BLaER1 treated with 17β-estradiol and CSF1 and Interleukin-3, amounts not matched to agents 10 nM and 100 nM (cell line): ENCODE measurements around the gene COX8A.
A peak's percentile ranks its signal among the peaks of the same experiment; 100 is the strongest.

Experiments used
- H3K27ac ChIP-seq, 11 experiments: shearing (Covaris generic); formaldehyde crosslinking; 2 replicates each; pipeline ENCODE4 v1.8.1; 2022
- H3K27me3 ChIP-seq, 11 experiments: shearing (Covaris generic); formaldehyde crosslinking; 2 replicates each; pipeline ENCODE4 v1.8.1; 2022
- H3K36me3 ChIP-seq, 11 experiments: shearing (Covaris generic); formaldehyde crosslinking; 2 replicates each; pipeline ENCODE4 v1.8.1; 2022
- H3K4me1 ChIP-seq, 10 experiments: shearing (Covaris generic); formaldehyde crosslinking; 2 replicates each; pipeline ENCODE4 v1.8.1; 2022
- H3K4me2 ChIP-seq, 11 experiments: shearing (Covaris generic); formaldehyde crosslinking; 2 replicates each; pipeline ENCODE4 v1.8.1; 2022
- H3K4me3 ChIP-seq, 10 experiments: shearing (Covaris generic); formaldehyde crosslinking; 2 replicates each; pipeline ENCODE4 v1.8.1; 2022
- H3K9ac ChIP-seq, 11 experiments: shearing (Covaris generic); formaldehyde crosslinking; 2 replicates each; pipeline ENCODE4 v1.8.1; 2022
- H3K9me3 ChIP-seq, 11 experiments: shearing (Covaris generic); formaldehyde crosslinking; replicated peaks in 1 of 11; 2 replicates each; pipeline ENCODE4 v1.8.1; 2022
- H4K20me1 ChIP-seq, 11 experiments: shearing (Covaris generic); formaldehyde crosslinking; 2 replicates each; pipeline ENCODE4 v1.8.1; 2022
- Cebpa-rat ChIP-seq, 11 experiments: shearing (Covaris generic); IDR thresholded peaks; 2 replicates each; pipeline ENCODE4 v1.8.1; 2022

The COX8A gene

GRCh38 chr11:64008283-64008913, 34.0 kb downstream of the COX8A start:
- H3K36me3 ChIP-seq, result peaks cover 0 to 10% (median 0%) of the 10 kb centered on the region in 11 experiments; a peak in 4 of 22 replicates
- H3K9me3 ChIP-seq, result peaks cover 10 to 15% (median 14%) of the 10 kb centered on the region in 11 experiments
- no peak overlapping the region for H3K9ac ChIP-seq
- no peak overlapping the region for H3K4me3 ChIP-seq
- H3K27me3 ChIP-seq, result peaks cover 28 to 45% (median 41%) of the 10 kb centered on the region in 11 experiments
- no peak for TF ChIP-seq Cebpa-rat (IDR thresholded peaks at IDR 0.05)
- H3K4me2 ChIP-seq, result peak overlapping the region in 1 of 11 experiments; percentile 91; a peak in 1 of 22 replicates
- no peak overlapping the region for H3K27ac ChIP-seq
- peaks cover 14 to 25% (median 23%) of the 10 kb centered on the region in 10 experiments for H3K4me1 ChIP-seq
- peaks cover 0 to 66% (median 30%) of the 10 kb centered on the region in 11 experiments; a peak in 17 of 22 replicates for H4K20me1 ChIP-seq

GRCh38 chr11:64008914-64009633, 34.7 kb downstream of the COX8A start:
- TF ChIP-seq Cebpa-rat (IDR thresholded peaks at IDR 0.05), result no peak
- peaks cover 0 to 65% (median 24%) of the 10 kb centered on the region in 11 experiments; a peak in 16 of 22 replicates for H4K20me1 ChIP-seq
- no peak overlapping the region for H3K4me3 ChIP-seq
- H3K27ac ChIP-seq, result no peak overlapping the region
- peaks cover 13 to 19% (median 17%) of the 10 kb centered on the region in 10 experiments for H3K4me1 ChIP-seq
- peaks cover 10 to 15% (median 14%) of the 10 kb centered on the region in 11 experiments for H3K9me3 ChIP-seq
- H3K27me3 ChIP-seq, result peaks cover 28 to 45% (median 38%) of the 10 kb centered on the region in 11 experiments
- no peak overlapping the region for H3K4me2 ChIP-seq
- H3K9ac ChIP-seq, result no peak overlapping the region
- H3K36me3 ChIP-seq, result peaks cover 0 to 10% (median 0%) of the 10 kb centered on the region in 11 experiments; a peak in 4 of 22 replicates

- no peak for TF ChIP-seq Cebpa-rat (IDR thresholded peaks at IDR 0.05)
- no peak overlapping the region for H3K4me3 ChIP-seq
- H3K36me3 ChIP-seq, result peaks cover 0 to 10% (median 0%) of the 10 kb centered on the region in 11 experiments; a peak in 4 of 22 replicates
- no peak overlapping the region for H3K27ac ChIP-seq
- peaks cover 10 to 15% (median 14%) of the 10 kb centered on the region in 11 experiments for H3K9me3 ChIP-seq
- peaks cover 0 to 59% (median 19%) of the 10 kb centered on the region in 11 experiments; a peak in 13 of 22 replicates for H4K20me1 ChIP-seq
- no peak overlapping the region for H3K4me2 ChIP-seq
- H3K4me1 ChIP-seq, result peaks cover 12 to 16% (median 14%) of the 10 kb centered on the region in 10 experiments
- peaks cover 28 to 45% (median 38%) of the 10 kb centered on the region in 11 experiments for H3K27me3 ChIP-seq
- no peak overlapping the region for H3K9ac ChIP-seq
Measured at GRCh38 chr11:64009710-64010109, 35.3 kb downstream of the COX8A start.

- peaks cover 25 to 39% (median 34%) of the 10 kb centered on the region in 11 experiments for H3K27me3 ChIP-seq
- no peak overlapping the region for H3K4me3 ChIP-seq
- H3K4me2 ChIP-seq, result no peak overlapping the region
- no peak for TF ChIP-seq Cebpa-rat (IDR thresholded peaks at IDR 0.05)
- peaks cover 10 to 15% (median 14%) of the 10 kb centered on the region in 11 experiments for H3K9me3 ChIP-seq
- peaks cover 0 to 53% (median 14%) of the 10 kb centered on the region in 11 experiments; a peak in 13 of 22 replicates for H4K20me1 ChIP-seq
- H3K27ac ChIP-seq, result no peak overlapping the region
- peaks cover 0 to 10% (median 0%) of the 10 kb centered on the region in 11 experiments; a peak in 4 of 22 replicates for H3K36me3 ChIP-seq
- H3K4me1 ChIP-seq, result peaks cover 12 to 16% (median 14%) of the 10 kb centered on the region in 10 experiments
- H3K9ac ChIP-seq, result no peak overlapping the region
Measured at GRCh38 chr11:64010783-64011182, 36.4 kb downstream of the COX8A start.

GRCh38 chr11:64011371-64011770, 37.0 kb downstream of the COX8A start:
- H3K9ac ChIP-seq, result no peak overlapping the region
- no peak overlapping the region for H3K4me3 ChIP-seq
- peaks cover 10 to 15% (median 14%) of the 10 kb centered on the region in 11 experiments for H3K9me3 ChIP-seq
- H3K4me1 ChIP-seq, result peaks cover 12 to 16% (median 14%) of the 10 kb centered on the region in 10 experiments
- no peak overlapping the region for H3K4me2 ChIP-seq
- TF ChIP-seq Cebpa-rat (IDR thresholded peaks at IDR 0.05), result no peak
- peaks cover 24 to 34% (median 28%) of the 10 kb centered on the region in 11 experiments for H3K27me3 ChIP-seq
- H4K20me1 ChIP-seq, result peaks cover 0 to 53% (median 15%) of the 10 kb centered on the region in 11 experiments; a peak in 13 of 22 replicates
- peaks cover 0 to 10% (median 0%) of the 10 kb centered on the region in 11 experiments; a peak in 4 of 22 replicates for H3K36me3 ChIP-seq
- H3K27ac ChIP-seq, result no peak overlapping the region

GRCh38 chr11:64013141-64013896, 38.9 kb downstream of the COX8A start:
- peaks cover 10 to 15% (median 14%) of the 10 kb centered on the region in 11 experiments for H3K9me3 ChIP-seq
- H3K4me1 ChIP-seq, result 0 out of 20 replicates have a peak, but pooled peaks cover 0 to 7% (median 0%) of the 10 kb centered on the region in 10 experiments
- TF ChIP-seq Cebpa-rat (IDR thresholded peaks at IDR 0.05), result no peak
- no peak overlapping the region for H3K4me3 ChIP-seq
- peaks cover 0 to 52% (median 1%) of the 10 kb centered on the region in 11 experiments; a peak in 9 of 22 replicates for H4K20me1 ChIP-seq
- peaks cover 5 to 15% (median 9%) of the 10 kb centered on the region in 11 experiments; a peak in 21 of 22 replicates for H3K27me3 ChIP-seq
- H3K27ac ChIP-seq, result no peak overlapping the region
- H3K4me2 ChIP-seq, result no peak overlapping the region
- peaks cover 0 to 10% (median 0%) of the 10 kb centered on the region in 11 experiments; a peak in 4 of 22 replicates for H3K36me3 ChIP-seq
- no peak overlapping the region for H3K9ac ChIP-seq

- H3K9ac ChIP-seq, result no peak overlapping the region
- peaks cover 0 to 10% (median 0%) of the 10 kb centered on the region in 11 experiments; a peak in 4 of 22 replicates for H3K36me3 ChIP-seq
- peaks cover 0 to 54% (median 2%) of the 10 kb centered on the region in 11 experiments; a peak in 9 of 22 replicates for H4K20me1 ChIP-seq
- H3K4me1 ChIP-seq, result peaks cover 0 to 13% (median 6%) of the 10 kb centered on the region in 10 experiments; a peak in 11 of 20 replicates
- no peak for TF ChIP-seq Cebpa-rat (IDR thresholded peaks at IDR 0.05)
- H3K27ac ChIP-seq, result no peak overlapping the region
- peaks cover 10 to 15% (median 14%) of the 10 kb centered on the region in 11 experiments for H3K9me3 ChIP-seq
- no peak overlapping the region for H3K4me3 ChIP-seq
- H3K4me2 ChIP-seq, result no peak overlapping the region
- peaks cover 0 to 4% (median 0%) of the 10 kb centered on the region in 11 experiments; a peak in 5 of 22 replicates for H3K27me3 ChIP-seq
Measured at GRCh38 chr11:64014356-64014755, 39.9 kb downstream of the COX8A start.

- Histone ChIP-seq H3K27ac (no peak overlapping the region), H3K4me1 (peaks cover 0 to 16% (median 8%) of the 10 kb centered on the region in 10 experiments; a peak in 11 of 20 replicates), H3K4me2 (no peak overlapping the region), H3K4me3 (no peak overlapping the region), H3K9ac (no peak overlapping the region), H4K20me1 (peaks cover 0 to 60% (median 9%) of the 10 kb centered on the region in 11 experiments; a peak in 9 of 22 replicates), H3K9me3 (peaks cover 5 to 10% (median 8%) of the 10 kb centered on the region in 11 experiments), H3K36me3 (peaks cover 0 to 8% (median 0%) of the 10 kb centered on the region in 11 experiments; a peak in 4 of 22 replicates), H3K27me3 (no peaks in the 10 kb centered on the region)
- no peak for TF ChIP-seq Cebpa-rat (IDR thresholded peaks at IDR 0.05)
Measured at GRCh38 chr11:64015510-64015909, 41.1 kb downstream of the COX8A start.
